Stimulated activated CD8-positive, alpha-beta memory T cell treated with anti-CD3 and anti-CD28 coated beads, Interleukin-15, amount 100 ng/mL, for 4 hours (primary cell): ENCODE data around the gene GFER.
"Not testable (repeated sequence)": the region's sequence is repeated elsewhere in the genome, so short reads cannot be mapped to it uniquely, and the experiment has no call there.

ENCODE experiments used
- DNase-seq, 2 donors: peaks; one replicate each; pipeline ENCODE4 v3.0.0-alpha.2; 2020; ENCODE audit warnings: low read depth in 2 of 2

GFER gene

GRCh38 chr16:2005646-2006045, 21.7 kb downstream of the GFER start:
- DNase-seq, result no peak

DNA sequence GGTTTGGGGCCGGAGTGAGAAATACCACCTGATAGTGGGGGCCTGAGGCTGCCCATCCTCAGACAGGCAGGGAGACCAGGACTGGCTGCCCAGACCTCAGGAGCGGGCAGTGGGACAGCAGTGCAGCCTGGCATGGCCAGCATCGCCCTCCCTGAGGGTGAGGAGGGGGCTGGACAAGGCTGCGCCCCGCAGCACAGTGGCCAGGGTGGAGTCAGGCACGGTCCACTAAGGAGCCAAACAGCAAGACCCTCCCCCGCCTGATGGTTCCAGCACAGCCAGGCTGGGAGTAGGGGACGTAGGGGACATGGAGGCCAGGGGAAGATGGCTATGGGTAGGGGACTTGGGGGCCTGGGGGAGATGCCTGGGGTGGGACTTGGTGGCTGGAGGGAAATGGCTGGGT, 22.3 kb downstream of the GFER start:
- DNase-seq, result no peak

DNA sequence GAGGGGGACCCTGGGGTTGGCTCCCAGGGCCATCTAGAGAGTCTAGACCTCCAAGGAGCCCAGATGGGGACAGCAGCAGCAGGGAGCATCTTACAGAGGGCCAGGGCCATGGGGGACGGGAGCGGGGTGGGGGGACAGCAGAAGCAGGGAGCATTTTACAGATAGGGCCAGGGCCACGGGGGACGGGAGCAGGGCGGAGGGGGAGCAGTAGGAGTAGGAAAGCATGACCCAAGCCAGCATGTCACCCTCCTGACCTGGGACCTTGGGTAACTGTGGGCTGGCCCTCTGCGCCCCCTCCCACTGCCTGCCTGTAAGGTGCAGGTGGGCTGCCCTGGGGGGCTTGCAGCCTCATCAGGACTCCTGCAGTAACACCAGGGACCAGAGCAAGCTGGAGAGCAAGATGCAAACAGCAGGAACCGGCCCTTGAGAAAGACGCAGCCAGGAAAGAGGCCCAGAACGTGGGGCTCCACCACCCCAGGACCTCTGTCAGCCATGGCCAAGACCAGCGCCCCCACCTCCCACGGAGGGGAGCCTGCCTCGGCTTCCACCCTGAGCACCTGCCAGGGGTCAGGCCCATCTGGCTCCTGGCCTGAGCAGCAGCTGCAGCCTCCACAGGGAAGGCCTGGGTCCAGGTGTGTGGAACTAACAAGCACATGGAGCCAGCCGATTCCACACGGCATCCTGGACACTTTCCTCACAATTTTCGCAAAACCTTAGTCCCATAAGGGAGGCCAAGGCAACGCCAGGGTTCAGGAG, 23.3 kb downstream of the GFER start:
- DNase-seq, result no peak

DNA sequence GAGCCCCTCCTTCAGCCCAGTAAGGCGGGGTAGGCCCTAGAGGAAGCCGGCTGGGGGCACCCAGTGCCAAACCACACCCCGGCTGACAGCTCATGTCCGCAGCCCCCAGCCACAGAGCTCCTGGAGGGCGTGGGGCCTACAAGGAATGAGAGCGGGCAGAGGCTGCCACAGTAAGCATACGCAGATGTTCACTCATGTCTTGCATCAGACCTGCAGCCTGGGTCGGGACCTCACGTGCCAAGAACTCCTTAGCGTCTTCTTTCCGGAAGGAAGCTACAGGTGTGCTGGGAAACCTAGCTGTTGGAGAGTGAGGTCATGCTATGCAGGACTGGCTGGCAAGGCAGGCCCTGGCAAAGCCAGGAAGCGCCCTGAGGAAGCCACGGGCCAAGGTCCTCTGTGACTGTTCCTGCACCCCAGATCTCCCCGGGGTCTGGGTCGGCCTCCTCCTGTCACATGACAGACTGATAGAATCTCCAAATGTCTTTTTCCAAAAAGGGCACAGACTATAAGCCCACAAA, 24.1 kb downstream of the GFER start:
- DNase-seq, result no peak

DNA sequence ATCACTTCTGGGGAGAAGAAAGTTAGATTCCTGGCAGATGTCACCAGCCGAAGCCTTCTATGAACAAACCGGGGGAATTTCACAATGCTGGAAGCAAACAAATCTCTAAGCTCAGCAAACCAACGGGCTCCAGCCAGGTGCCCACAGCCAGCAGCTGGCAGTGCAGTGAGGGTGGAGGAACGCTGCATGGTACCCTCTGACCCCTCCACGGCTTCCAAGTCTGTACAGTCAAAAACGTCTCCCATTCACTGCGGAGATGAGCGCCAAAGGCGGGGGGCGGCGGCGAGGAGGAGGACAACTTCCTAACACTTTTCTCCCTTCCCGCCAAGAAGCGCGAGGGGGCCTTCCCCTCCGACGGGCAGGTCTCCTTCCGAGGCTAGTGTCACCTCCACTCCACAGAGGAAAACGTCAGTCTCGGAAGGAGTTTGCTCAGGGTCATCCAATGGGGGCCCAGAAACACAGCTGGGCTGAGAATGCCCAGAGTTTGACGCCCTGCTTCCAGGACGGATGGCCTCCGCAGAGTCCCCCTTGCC, 24.7 kb downstream of the GFER start:
- no peak for DNase-seq

GRCh38 chr16:2009164-2009711, 25.2 kb downstream of the GFER start:
- DNase-seq, result no peak

DNA sequence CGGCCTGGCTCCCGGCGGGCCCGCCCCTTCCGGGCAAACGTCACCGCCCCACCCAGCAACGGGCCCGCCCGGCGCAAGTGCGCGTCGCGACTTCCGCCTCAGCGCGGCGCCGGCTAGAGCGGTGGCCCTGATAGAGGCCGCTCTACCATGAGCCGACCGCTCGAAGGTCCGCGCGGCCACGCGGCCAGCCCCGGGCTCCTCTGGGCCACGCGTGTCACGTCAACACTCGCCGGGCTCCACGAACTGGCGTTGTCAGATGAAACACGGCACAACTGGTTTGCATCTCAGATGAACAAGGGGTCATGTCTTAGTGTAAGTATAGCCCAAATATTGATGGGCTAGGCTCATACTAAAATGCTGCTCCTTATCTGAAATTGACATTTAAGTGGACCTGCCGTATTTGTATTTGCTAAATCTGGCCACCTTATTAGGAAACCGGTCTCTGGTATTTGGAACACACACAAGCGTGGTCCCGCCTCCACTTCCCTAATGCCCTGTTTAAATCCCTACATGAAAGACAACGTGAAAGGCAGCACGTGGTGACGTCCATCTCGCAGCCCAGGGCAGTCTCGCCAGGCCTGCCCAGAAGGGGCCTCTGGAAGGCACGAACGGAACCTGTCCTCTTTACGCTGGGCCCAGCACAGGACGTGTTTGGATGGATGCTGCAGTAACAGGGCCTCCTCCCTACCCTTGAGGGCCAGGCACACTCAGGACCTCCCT, 26.0 kb downstream of the GFER start, which contains the start of gene ZNF598:
TSS of gene ZNF598 (minus strand) at position 31 of the 720 bp plus-strand sequence.
- DNase-seq, result peak; percentile 48 to 58

- DNase-seq, result not testable (repeated sequence)
These were observed 27.7 kb downstream of the GFER start for GRCh38 chr16:2011726-2012125.

DNA sequence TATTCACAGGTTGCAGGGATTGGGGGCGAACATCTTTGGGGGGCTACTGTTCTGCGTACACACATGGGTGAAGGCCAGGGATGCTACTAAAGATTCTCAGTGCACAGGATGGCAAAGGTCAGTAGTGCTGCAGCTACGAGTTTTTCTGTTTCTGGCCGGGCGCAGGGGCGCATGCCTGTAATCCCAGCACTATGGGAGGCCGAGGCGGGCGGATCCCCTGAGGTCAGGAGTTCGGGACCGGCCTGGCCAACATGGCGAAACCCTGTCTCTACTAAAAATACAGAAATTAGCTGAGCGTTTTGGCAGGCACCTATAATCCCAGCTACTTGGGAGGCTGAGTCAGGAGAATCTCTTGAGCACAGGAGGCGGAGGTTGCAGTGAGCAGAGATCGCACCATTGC, 29.5 kb downstream of the GFER start:
- DNase-seq, result no peak

DNA sequence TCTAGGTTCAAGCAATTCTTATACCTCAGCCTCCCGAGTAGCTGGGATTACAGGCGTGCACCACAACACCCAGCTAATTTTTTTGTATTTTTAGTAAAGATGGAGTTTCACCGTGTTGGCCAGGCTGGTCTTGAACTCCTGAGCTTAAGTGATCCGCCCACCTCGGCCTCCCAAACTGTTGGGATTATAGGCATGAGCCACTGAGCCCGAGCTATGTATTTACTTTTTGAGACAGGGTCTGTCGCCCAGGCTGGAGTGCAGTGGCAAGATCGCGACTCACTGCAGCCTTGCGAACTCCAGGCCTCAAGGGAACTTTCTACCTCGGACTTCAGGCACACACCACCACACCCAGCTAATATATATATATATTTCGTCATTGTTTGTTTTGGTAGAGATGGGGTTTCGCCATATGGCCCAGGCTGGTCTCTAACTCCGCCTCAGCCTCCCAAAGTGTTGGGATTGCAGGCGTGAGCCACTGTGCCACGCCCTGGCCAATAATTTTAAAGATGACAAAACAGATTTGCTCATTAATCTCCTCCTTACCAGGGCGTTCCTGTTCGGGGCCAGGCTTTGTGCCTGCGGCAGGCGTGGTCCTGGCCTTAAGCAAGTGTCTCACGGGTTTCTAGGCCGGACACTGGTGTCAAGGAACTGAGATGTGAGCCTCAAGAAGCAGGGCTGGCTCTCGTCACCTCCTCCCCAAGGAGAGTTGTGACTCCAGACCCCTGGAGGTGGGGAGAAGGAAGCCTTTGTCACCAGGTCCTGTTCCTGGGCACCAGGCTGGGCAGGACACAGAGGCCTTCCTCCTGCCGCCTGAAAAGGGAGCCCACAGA, 31.3 kb downstream of the GFER start:
- no peak for DNase-seq

- no peak for DNase-seq
These were observed 31.9 kb downstream of the GFER start for GRCh38 chr16:2015947-2016208.

DNA sequence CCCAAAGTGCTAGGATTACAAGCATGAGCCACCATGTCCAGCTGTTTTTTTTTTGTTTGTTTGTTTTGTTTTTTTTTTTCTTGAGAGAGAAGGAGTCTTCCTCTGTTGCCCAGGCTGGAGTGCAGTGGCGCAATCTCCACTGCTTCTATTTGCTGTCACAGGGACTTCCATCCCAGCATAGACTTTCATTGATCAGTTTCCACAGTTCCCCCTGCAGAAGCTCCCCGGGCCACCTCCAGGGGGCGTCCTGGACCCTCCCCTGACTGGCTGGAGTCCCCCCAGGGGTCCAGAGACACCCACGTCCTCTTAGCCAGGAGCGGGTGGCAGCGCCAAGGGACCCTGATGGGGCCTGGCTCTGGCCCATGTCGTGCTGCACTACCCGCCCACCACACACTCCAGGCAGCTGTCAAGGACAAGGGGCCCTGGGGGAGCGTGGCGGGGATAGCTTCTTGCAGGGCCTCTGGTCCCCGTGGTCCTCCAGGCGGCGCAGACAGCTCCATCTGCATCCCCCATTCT, 32.5 kb downstream of the GFER start:
- no peak for DNase-seq

DNA sequence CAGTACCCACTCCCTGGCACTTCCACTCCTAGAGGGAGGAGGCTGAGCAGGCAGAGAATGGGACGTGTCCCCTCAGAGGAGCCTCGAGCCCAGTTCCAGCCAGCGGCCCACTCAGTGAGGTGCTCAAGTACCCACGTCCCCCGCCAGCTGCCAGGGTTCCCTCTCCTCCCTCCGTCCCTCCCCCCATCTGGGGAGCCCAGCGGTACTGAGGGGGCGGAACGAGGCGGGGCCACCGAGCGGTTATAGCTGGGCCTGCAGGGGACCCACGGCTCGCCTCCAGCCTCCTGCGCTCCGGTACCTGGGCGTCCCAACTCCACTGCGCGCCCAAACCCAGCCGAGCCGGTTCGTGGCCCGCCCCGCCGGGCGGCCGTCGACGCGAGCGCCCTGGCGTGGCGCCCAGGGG, 35.5 kb downstream of the GFER start, which contains the start of gene NPW:
TSS of gene NPW (plus strand) at position 268 of the 403 bp plus-strand sequence.
- DNase-seq, result no peak

DNA sequence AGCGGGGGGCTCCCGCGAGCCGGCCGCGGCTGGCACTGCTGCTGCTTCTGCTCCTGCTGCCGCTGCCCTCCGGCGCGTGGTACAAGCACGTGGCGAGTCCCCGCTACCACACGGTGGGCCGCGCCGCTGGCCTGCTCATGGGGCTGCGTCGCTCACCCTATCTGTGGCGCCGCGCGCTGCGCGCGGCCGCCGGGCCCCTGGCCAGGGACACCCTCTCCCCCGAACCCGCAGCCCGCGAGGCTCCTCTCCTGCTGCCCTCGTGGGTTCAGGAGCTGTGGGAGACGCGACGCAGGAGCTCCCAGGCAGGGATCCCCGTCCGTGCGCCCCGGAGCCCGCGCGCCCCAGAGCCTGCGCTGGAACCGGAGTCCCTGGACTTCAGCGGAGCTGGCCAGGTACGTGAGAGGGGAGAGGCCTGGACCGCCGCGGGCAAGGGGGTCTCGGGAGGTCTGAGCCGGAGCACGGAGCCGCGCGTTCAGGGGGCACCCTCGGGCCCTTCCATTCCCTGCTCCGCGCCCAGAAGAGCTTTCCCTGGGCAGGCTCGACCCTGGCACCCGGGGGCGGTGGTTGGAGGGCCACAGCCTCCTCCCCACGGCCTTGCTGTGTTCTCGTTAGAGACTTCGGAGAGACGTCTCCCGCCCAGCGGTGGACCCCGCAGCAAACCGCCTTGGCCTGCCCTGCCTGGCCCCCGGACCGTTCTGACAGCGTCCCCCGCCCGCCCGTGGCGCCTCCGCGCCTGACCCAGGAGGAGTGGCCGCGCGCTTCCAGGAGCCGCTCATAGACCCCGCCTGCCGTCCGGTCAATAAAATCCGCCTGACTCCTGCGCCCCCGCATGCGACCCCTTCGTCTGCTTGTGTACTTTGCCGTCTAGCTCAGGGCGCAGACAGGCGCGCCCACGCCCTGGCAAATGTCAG, 36.2 kb downstream of the GFER start:
- no peak for DNase-seq

- no peak for DNase-seq
These were observed 38.7 kb downstream of the GFER start for GRCh38 chr16:2022723-2023091.

DNA sequence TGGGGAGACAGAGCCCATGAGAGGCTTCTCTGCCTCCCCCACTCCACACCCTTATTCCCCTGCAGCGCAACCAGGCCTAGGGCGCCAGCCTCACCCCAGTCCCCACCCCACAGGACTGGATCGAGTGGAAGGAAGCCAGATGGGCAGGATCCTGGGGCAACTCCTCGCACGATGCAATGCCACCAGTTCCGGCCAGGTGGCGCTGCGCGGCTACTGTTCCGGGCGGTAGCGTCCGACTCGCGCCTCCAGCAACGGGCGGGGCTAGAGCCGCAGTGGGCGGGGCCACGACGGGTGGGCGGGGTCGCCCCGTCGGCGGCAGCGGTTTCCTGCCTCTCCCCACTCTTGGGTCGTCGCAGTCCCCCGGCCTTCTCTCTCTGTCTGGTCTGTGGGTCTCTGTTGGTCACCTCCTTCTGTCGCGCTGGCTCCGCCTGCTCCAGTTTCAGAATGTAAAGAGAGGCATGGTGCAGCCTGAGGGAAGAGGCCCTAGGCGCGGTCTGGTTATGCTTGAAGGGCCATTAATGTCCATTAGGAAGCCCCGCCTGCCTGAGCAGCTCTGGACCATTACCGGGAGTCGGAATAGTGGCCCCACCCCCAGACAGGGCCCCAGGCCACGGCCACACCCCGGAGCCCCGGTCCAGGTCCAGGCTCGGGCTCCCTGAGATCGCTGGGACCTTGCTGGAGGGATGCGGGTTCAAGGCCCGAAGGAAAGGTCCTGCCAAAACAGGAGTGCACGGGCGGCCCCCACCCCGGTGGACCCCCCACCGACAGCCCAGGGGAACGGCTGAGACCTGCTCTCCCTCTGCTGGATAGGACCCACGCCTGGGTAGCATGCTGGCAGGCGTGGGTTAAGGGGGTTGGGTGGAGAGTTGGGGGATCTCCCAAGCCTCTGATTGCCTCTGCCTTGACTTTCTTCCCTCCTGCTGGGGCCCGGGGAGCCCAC, 39.4 kb downstream of the GFER start:
- DNase-seq, result peak; percentile 86 to 89

DNA sequence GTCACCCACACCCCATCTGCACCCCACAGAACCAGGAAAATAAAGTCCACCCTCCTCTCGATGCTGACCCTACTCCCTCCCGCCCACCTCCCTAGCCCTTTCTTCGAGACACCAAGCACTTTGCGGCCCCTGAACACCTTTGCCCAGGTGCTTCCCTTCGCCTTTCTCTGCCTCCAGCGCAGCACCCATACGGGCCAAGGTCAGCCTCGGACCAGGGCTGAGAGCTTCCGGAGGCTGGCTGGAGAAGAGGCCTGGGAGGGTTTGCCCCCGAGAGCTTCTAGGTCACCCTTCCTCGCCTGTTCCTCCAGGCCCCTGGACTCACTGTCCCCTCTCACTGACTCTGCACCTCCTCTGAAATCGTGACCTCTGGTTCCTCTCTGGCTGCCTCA, 40.0 kb downstream of the GFER start:
- DNase-seq, result no peak

GRCh38 chr16:2025251-2025650, 41.3 kb downstream of the GFER start:
- DNase-seq, result no peak

DNA sequence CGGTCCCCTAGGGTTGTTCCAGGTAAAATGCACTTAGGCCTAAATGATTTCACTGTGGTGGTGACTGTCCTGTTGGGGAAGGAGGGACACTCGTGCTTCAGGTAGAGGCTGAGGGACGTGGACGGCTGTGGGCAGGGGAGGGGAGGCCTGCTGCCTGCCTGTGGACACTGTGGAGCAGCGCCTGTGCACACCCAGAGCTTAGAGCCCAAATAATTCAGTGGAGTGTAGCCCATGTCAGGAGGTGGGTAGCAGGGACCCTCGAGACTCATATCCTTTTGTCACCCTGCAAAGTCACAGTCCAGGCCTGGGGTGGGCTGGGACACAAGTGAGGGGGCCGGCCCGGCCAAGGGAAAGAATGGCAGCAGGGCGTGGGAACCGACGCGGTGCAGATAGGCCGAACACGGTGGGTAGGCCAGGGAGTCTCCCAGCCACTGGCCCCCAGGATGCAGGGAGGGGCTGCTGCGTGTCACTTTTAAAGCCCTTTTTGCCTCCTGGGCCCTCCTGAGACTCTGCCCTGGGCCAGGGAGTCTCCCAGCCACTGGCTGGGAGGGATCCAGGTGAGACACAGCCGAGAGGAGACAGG, 42.0 kb downstream of the GFER start:
- no peak for DNase-seq
